ENCODE measurements around the gene PRRC1. TPM values are rescaled to one million over a fixed set of nuclear protein-coding genes. Genes with fewer than 3 reads are reported as not detected.
A peak's percentile ranks its signal among the peaks of the same experiment; 100 is the strongest.
"Not testable (repeated sequence)": the region's sequence is repeated elsewhere in the genome, so short reads cannot be mapped to it uniquely, and the experiment has no call there.

The PRRC1 gene
- 49.5 TPM for polyA plus RNA-seq (ENCODE audit: insufficient read length)

- peak; percentile 59 for DNase-seq (ENCODE audit: low read depth)
Measured at GRCh38 chr5:127517480-127518318, at the start of gene PRRC1. PRRC1 (plus strand) TSS chr5:127517640; CDS start chr5:127523480, 5,840 bp downstream.

DNA sequence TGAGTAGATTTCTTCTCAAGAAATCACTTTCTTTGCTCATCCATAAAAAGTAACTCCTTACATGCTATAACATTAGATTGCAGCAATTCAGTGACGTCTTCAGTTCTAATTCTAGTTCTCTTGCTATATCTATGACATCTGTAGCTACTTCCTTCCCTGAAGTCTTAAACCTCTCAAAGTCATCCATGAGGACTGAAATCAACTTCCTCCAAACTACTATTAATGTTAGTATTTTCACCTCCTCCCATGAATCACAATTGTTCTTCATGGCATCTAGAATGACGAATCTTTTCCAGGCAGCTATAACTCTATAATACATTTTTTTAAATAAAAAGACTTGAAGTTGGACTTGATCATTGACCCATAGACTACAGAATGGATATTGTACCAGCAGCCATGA lies 46.2 kb upstream of the PRRC1 start:
- no peak for DNase-seq (ENCODE audit: low read depth)

DNA sequence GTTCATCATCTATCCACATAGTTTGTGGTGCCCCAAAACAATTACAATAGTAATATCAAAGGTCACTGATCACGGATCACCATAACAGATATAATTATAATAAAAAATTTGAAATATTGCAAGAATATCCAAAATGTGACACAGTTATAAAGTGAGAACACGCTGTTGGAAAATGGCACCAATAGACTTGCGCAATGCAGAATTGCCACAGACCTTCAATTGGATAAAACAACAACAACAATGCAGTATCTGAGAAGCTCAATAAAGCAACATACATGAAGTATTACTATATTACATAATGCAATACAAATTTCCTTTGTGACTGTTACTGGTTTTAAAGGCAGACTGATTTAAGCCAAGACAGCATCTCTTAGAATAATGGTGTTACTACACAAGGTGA lies 44.7 kb upstream of the PRRC1 start:
- DNase-seq (ENCODE audit: low read depth), result no peak

GRCh38 chr5:127486471-127486870 lies 31.0 kb upstream of the PRRC1 start:
- DNase-seq (ENCODE audit: low read depth), result no peak

DNA sequence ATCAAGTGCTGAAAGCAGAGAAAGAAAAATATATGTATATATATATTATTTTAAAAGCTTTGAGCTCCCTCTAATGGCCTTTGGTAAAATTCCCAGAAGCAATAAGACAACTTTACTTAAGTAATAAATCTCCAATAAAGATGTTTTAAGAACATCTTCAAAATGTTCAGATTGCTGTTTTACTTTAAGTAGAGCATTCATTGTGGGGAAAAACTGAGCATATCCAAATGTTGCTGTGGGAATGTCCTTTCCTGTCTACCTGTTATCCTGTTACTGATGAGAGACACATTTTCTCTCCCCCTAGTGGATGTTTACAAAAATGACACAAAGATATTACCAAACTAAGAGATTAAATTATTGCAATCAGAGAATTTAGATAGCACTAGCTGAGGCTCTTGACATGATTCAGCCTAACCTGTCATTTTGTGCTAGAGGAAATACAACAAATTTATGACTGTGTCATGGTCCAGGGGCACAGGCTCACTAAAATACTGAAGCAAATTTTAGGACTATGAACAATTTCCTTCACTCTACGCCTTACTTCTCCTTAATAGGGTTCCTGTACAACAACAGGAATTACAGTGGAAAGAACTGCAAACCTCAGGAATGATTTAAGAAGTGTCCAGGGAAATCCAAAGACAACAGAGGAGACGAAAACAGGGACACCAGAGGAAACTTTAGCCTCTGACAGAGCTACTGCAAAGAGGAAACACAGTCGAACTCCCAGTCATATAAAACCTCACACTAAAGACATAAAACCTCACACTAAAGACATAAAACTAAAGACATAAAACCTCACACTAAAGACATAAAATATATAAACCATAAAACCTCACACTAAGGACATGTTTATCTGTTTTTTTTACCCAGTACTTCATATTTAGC lies 24.3 kb upstream of the PRRC1 start:
- DNase-seq (ENCODE audit: low read depth), result peak; percentile 36

DNA sequence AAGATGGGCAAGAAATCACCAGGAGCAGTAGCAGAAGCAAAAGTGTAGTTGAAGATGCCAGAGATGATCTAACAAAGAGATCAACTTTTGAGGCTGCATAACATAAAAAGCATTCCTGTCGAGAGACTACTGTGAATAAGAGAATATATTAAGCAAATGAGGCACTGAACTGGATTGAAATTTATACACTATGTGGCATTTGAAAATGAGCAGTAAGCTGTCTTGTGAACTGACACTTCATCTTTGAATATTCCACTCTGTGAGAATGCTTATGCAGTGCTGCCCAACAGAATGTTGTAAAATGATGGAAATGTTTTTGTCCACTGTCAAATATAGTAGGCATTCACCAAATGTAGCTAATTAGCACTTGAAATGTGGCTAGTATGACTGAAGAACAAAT lies 18.9 kb upstream of the PRRC1 start:
- no peak for DNase-seq (ENCODE audit: low read depth)

- DNase-seq (ENCODE audit: low read depth), result no peak
Measured at GRCh38 chr5:127505905-127506304, 11.5 kb upstream of the PRRC1 start.

- no peak for DNase-seq (ENCODE audit: low read depth)
Measured at GRCh38 chr5:127506616-127507015, 10.8 kb upstream of the PRRC1 start.

DNA sequence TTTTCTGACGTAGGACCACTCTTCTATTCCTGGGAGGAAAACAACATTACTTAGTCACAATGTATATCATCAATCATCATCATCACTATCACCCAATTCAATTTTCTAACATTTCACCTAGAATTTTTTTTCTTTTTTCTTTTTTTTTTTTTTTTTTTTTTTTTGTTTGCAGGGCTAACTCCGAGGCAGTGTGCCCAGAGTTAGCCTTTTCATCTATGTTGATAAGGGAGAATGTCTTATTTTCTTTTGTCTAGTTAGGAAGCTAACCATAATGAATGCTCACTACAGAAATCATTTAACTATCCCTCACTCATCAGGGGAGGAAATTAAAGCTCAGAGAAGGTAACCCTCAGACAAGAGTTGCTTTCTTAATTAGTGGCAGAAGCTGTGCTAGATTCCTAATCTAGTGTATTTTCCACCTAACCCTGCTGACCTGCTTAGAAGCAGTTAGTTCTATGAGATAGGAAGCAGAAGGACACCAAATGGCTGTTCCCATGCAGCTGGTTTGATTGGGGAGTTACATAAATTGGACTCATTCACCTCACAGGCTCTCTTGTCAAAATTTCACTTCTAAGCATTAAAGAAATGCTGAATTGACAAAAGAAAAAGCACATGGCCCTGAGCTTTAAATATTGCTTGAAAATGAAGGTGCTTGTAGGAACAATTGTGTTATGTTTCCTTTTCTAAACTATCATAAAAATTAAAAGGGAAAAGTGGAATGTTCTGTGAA lies 8.6 kb upstream of the PRRC1 start:
- no peak for DNase-seq (ENCODE audit: low read depth)

DNA sequence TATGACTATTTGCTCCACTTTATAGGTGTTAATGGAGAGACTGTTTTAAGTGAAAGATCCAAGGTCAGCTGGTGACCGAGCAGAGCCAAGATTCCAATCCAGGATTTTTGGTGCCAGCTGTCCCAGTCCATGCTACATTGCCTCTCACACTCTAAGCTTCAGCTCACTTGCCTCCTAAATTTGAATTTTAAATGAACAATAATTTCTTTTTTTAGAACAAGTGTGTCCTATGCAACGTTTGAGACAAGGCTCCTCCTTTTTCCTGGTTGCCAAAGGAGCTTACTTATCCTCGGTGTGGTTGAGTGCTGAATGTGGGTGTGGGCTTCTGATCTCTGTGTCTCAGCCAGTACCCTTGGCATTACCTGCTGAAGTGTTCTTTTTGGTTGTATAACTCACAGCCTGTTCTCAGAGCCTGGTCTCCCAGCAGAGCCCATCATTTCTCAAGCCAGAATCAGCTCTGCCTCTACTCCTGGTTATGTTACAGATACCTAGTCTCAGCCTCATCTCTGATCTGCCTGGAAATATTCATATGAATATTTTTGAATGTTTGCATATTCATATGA lies 4.0 kb upstream of the PRRC1 start:
- no peak for DNase-seq (ENCODE audit: low read depth)

DNA sequence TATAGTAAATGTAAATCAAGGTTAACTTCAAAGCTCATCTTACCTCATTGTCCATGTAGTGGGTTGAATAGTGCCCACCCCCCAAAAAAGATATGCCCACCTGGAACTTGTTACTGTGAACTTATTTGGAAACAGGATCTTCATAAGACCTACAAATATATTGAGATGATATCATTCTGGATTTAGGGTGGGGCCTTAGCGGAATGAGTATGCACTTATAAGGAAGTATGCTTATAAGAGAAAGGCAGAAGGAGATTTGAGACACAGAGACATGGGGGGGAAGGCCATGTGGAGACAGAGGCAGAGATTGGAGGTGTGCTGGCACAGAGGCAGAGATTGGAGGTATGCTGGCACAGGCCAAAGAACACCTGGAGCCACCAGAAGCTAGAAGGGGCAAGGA lies 2.6 kb upstream of the PRRC1 start:
- no peak for DNase-seq (ENCODE audit: low read depth)

GRCh38 chr5:127515693-127516440 lies 1.6 kb upstream of the PRRC1 start:
- DNase-seq (ENCODE audit: low read depth), result no peak

DNA sequence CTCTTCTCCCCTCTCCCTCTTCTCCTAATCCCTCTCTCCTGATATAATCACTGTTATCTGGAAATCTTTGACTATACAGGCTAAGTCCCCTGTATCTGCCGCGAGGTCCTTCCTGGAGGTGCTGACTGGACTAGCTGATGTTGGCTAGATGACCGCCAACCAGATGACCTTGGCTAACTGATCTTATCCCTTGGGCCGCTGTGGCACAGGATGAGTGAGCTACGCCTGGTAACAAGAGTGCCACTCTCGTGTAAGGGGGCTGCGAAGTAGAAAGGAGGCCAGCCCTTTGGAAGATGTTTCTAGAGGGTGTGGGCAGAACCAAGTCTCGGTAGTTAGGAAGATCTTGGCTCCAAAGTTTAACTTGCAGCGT lies 345 bp upstream of the PRRC1 start:
- no peak for DNase-seq (ENCODE audit: low read depth)

DNA sequence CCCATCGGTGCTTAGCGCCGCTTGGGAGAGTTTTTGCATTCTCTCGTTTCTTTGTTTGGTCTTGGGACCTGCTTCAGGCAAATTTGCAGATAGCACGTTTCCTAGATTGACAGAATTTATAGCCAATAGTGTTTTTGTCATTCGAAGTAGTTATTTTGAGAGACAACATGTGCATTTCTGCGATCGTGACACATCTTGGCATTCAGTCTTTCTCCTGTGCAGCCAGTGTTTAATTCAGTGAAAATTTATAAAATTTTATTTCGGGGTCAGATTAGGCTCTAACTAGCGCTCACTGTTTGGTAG lies 830 bp downstream of the PRRC1 start:
- peak; percentile 51 for DNase-seq (ENCODE audit: low read depth)

DNA sequence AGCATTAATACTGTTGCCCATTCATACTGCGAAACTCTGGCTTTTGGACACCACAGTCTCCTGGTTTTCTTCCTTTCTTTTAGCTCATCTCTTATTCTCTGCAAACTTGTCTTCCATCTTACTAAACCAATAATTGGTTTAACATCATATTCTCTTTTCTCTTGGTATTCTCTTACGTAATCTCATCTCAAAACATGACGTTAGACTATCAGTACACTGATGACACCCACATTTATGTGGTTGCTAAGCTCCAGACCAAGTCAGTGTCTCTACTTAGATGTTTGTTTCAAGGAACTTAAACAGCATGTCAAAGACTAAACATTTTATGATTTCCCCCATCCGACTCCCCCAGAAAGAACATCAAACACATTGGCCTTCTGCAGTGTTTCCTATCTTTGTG lies 2.1 kb downstream of the PRRC1 start:
- no peak for DNase-seq (ENCODE audit: low read depth)

DNA sequence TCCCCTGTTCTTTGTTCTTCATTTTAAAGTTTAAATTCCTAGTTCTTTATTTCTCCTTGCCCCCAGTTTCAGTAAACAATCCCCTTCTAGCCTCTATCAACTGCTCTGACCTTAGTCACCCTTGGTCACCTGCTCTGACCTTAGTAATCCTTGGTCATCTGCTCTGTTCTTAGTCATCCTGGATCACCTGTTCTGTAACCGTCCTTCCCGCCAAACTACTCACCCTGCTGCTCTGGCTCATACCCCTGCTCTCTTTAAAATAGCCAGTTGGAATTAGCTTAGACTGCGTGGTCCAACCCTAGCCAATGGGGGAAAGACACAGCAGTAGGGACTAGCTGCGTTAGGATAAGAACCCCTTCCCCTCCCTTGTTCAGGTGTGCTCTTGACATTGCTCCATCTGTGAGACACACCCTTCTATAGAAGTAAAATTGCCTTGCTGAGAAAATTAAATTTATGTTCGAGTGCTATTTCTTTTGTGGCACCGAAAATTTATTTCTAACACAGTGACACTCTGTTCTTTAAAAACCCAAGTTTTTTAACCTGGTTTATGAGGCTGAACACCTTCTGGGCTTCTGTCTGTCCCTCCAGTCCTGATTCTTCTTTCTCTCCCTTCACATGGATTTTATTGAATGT lies 3.8 kb downstream of the PRRC1 start:
- DNase-seq (ENCODE audit: low read depth), result no peak

DNA sequence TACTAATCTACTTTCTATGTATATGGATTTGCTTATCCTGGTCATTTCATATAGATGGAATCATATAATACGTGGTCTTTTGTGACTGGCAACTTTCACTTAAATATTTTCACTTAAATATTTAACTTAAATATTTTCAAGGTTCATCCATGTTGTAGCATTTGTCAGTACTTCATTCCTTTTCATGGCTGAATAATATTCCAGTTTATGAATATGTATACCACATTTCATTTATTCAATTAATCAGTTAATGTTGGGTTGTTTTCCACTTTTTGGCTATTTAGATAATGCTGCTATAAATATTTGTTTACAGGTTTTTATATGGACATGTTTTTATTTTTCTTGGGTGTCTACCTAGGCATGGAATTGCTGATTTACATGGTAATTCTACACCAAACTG lies 7.7 kb downstream of the PRRC1 start:
- no peak for DNase-seq (ENCODE audit: low read depth)

DNA sequence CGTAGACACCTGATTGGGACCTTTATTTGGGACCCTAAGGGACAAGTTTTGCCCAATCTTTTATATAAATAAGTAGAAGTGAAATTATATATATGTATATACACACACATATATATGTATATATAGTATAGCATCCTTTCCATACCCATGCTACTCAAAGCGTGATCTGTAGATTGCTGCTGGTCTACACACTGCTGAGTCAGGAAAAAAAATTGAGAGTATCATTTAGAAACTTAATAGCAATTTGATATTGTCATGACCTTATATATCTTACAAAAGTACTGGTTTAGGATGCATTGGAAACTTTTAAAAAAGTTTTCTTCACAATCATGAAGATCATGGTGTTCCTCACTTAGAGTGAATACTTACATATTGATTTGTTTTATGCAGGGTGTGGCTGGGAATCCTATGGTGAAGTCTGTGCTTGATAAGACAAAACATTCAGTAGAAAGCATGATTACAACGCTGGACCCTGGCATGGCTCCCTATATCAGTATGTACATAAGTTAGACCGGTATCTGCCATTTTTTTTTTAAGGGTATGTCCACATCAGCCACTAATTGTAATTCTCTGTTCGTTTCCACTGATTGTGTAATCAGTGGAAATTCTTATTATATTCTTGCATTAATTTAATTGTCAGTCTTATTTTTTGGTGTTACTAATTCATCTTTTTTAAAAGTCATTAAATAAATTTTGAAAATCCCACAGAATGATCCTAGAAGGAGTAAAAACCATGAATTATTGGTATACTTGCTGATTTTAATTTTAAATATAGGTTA lies 12.7 kb downstream of the PRRC1 start:
- DNase-seq (ENCODE audit: low read depth), result no peak

DNA sequence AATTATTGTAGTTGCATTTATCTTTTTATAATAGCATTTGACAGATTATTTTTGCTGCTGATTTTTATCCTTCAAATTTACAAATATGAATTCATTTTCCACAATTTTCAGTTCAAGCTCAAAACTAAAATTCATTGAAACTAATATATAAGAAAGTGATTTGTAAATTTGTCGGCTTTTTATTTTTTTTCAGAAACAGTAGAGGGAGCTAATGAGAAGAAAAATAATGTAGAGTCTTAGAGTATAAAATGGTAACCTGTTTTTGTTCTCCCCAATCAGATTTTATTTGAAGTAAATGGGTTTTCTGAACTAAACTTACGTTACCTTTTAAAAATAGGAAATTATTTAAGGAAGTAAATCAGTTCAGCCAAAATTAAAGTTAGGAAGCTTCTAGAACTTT lies 19.2 kb downstream of the PRRC1 start:
- DNase-seq (ENCODE audit: low read depth), result no peak

- not testable (repeated sequence) for DNase-seq (ENCODE audit: low read depth)
Measured at GRCh38 chr5:127540553-127540952, 23.1 kb downstream of the PRRC1 start.

Measured in forelimb muscle (tissue), 1 donor.